Upper lobe of left lung (tissue), 6 donors: Measurements from ENCODE around the gene OGFOD3. TPM values are rescaled to one million over a fixed set of nuclear protein-coding genes. Genes with fewer than 3 reads are reported as not detected.

Source experiments
- ATAC-seq, 2 donors: fragments of 200-7000 bp; cut with Tn5 transposase; one replicate each; pipeline ENCODE4 v1.9.1; 2022; ENCODE audit warnings: mild to moderate bottlenecking in 2 of 2, moderate library complexity in 2 of 2; ENCODE audit not compliant: low FRiP score in 2 of 2
- DNase-seq, 2 donors: peaks; one replicate each; pipeline ENCODE4 v3.0.0-alpha.2; 2019 to 2020
- H3K27ac ChIP-seq, 4 donors: fragments of 200-600 bp; sonication (generic); one replicate each; pipeline ENCODE4 v1.5.1; 2016 to 2019
- H3K27me3 ChIP-seq, 4 donors: fragments of 200-600 bp; sonication (generic); one replicate each; pipeline ENCODE4 v1.5.1; 2017 to 2019
- H3K36me3 ChIP-seq, 4 donors: fragments of 200-600 bp; sonication (generic); one replicate each; pipeline ENCODE4 v1.5.1; 2016 to 2019
- H3K4me1 ChIP-seq, 4 donors: fragments of 200-600 bp; sonication (generic); one replicate each; pipeline ENCODE4 v1.5.1; 2018 to 2019
- H3K4me3 ChIP-seq, 4 donors: fragments of 200-600 bp; sonication (generic); one replicate each; pipeline ENCODE4 v1.5.1; 2017 to 2019; ENCODE audit warnings: mild to moderate bottlenecking in 2 of 4, moderate library complexity in 1 of 4
- H3K9me3 ChIP-seq, 4 donors: fragments of 200-600 bp; sonication (generic); one replicate each; pipeline ENCODE4 v1.5.1; 2018 to 2019
- EP300 ChIP-seq, 4 donors: sonication (generic); formaldehyde crosslinking; IDR thresholded peaks; one replicate each; pipeline ENCODE4 v1.5.1; 2017; ENCODE audit warnings: antibody characterized with exemption in 4 of 4, control low read depth in 2 of 4
- POLR2A ChIP-seq, 4 donors: fragments of 450-650 bp; IDR thresholded peaks; one replicate each; pipeline ENCODE4 v1.5.1; 2016 to 2017; ENCODE audit warnings: antibody characterized with exemption in 4 of 4, mild to moderate bottlenecking in 2 of 4
- POLR2AphosphoS5 ChIP-seq, 2 donors: sonication (generic); formaldehyde crosslinking; IDR thresholded peaks; one replicate each; pipeline ENCODE4 v1.5.1; 2017; ENCODE audit warnings: antibody characterized with exemption in 2 of 2
- WGBS, 2 donors: methylation state at CpG; one replicate each; pipeline ENCODE4 v1.1.5; 2017 to 2018; 5-methylcytosine and 5-hydroxymethylcytosine counted together
- total RNA-seq, 6 donors: library from RNA; depleted of rRNA in 4 of 6; stranded (reverse); fragments of >200 nt in 4 of 6; gene quantifications; one replicate each; pipeline versions ENCODE4 v1.1.0 to v1.2.1, GENCODE V29; 2016 to 2021
- TF ChIP-seq, protein P1 (sequence below), 6 experiments: fragments of 450-650 bp in 4 of 6; fragments of 200-600 bp in 2 of 6; sonication (generic) in 2 of 6; IDR thresholded peaks; one replicate each; pipeline ENCODE4 v1.5.1; 2016 to 2019; ENCODE audit warnings: antibody characterized with exemption in 6 of 6
- donor health status: DM: no; HTN: no; CAD: no; lungs with moderate emphysema.
- donor health status: DM: no; HTN: yes; CAD: no; lungs with severe emphysema.

The OGFOD3 gene
- total RNA-seq, 6 donors from 2014 or later, result 20.0 to 76.9 (median 38.2) TPM

GRCh38 chr17:82397449-82398335 is 20.7 kb downstream of the OGFOD3 start:
- peaks cover 0 to 49% (median 19%) of the 10 kb centered on the region in 4 donors for H3K36me3 ChIP-seq
- H3K4me1 ChIP-seq, result peaks cover 0 to 19% (median 4%) of the 10 kb centered on the region in 4 donors
- H3K4me3 ChIP-seq, result no peak overlapping the region
- WGBS, 2 donors, result 87 to 88% methylated on average over 31 to 36 of the region's 38 CpGs
- no peaks in the 10 kb centered on the region for H3K9me3 ChIP-seq
- peak in 1 of 2 donors; percentile 32 for ATAC-seq
- TF ChIP-seq, protein P1, sequence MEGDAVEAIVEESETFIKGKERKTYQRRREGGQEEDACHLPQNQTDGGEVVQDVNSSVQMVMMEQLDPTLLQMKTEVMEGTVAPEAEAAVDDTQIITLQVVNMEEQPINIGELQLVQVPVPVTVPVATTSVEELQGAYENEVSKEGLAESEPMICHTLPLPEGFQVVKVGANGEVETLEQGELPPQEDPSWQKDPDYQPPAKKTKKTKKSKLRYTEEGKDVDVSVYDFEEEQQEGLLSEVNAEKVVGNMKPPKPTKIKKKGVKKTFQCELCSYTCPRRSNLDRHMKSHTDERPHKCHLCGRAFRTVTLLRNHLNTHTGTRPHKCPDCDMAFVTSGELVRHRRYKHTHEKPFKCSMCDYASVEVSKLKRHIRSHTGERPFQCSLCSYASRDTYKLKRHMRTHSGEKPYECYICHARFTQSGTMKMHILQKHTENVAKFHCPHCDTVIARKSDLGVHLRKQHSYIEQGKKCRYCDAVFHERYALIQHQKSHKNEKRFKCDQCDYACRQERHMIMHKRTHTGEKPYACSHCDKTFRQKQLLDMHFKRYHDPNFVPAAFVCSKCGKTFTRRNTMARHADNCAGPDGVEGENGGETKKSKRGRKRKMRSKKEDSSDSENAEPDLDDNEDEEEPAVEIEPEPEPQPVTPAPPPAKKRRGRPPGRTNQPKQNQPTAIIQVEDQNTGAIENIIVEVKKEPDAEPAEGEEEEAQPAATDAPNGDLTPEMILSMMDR (IDR thresholded peaks at IDR 0.05), result no peak
- TF ChIP-seq POLR2AphosphoS5 (IDR thresholded peaks at IDR 0.05) (no peak), EP300 (IDR thresholded peaks at IDR 0.05) (no peak), POLR2A (IDR thresholded peaks at IDR 0.05) (no peak)
- DNase-seq, result peak in 1 of 2 donors; percentile 74
- H3K27ac ChIP-seq, result no peak overlapping the region
- H3K27me3 ChIP-seq, result no peaks in the 10 kb centered on the region

DNA sequence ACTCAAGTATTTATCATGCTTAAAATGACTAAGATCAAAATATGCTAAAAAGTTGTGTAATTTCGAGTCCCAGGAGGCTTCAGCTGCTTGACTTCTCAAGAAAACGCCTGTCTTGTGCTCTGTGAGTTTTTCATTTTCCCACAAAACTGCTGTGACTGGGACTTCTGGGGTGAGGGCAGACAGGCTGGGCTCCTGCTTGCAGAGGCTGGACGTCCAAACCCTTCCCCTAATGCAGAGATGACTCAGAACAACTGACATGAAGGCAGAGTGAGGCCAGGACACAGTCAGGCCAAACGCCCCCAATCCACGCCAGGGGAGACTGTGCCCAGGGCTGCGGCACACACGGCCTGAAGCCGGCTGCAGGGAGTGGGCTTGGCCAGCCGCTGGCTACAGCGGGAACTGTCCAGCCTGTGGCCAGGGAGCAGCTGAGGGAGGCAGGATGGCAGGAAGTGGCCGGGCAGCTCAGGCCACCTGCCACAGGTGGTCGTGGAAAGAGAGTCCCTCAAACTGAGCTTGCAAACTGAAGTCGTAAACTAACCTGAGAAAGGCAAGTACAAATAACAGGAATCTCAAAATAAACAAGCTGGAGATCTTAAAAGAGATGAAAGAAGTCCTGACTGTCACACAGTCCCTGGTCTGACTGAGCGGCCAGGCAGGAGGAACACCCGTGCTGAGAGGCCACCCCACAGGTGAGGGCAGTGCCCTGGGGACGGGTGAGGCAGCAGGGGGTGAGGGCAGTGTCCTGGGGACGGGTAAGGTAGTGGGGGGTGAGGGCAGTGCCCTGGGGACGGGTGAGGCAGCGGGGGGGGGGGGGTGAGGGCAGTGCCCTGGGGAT is 21.6 kb downstream of the OGFOD3 start:
- DNase-seq, result no peak
- no peaks in the 10 kb centered on the region for H3K9me3 ChIP-seq
- TF ChIP-seq POLR2AphosphoS5 (IDR thresholded peaks at IDR 0.05) (no peak), POLR2A (IDR thresholded peaks at IDR 0.05) (no peak), EP300 (IDR thresholded peaks at IDR 0.05) (no peak)
- TF ChIP-seq, protein P1 (IDR thresholded peaks at IDR 0.05), result no peak
- no peaks in the 10 kb centered on the region for H3K27me3 ChIP-seq
- H3K4me1 ChIP-seq, result peaks cover 0 to 19% (median 4%) of the 10 kb centered on the region in 4 donors
- H3K27ac ChIP-seq, result no peak overlapping the region
- H3K36me3 ChIP-seq, result peaks cover 2 to 49% (median 18%) of the 10 kb centered on the region in 4 donors
- ATAC-seq, result peak in 1 of 2 donors; percentile 81
- H3K4me3 ChIP-seq, result no peak overlapping the region
- 76 to 84% methylated on average over 10 to 19 of the region's 19 CpGs for WGBS, 2 donors

DNA sequence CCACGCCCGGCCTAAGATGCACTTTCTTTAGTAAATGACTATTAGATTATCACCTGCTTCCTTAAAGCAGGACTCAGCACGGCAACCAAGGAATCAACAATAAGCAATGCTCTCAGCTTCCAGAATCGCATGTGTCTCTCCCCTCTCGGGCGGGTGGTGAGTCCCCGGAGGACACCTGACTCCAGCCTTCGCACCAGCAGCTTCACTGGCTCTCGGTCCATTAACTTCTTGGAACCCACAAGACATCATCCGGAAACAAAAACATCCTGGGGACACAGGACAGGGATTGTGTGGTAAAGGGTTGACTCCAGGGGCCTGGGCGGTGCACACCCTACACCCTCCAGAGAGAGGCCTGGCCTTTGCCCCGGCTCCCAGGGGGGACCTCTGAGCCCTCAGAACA is 24.1 kb downstream of the OGFOD3 start:
- TF ChIP-seq, protein P1 (IDR thresholded peaks at IDR 0.05), result no peak
- TF ChIP-seq EP300 (IDR thresholded peaks at IDR 0.05), result no peak
- no peak for TF ChIP-seq POLR2A (IDR thresholded peaks at IDR 0.05)
- TF ChIP-seq POLR2AphosphoS5 (IDR thresholded peaks at IDR 0.05), result no peak
- Histone ChIP-seq H3K36me3 (peaks cover 2 to 44% (median 19%) of the 10 kb centered on the region in 4 donors), H3K9me3 (no peaks in the 10 kb centered on the region), H3K27me3 (no peaks in the 10 kb centered on the region), H3K27ac (no peak overlapping the region), H3K4me3 (no peak overlapping the region), H3K4me1 (peaks cover 0 to 5% (median 0%) of the 10 kb centered on the region in 4 donors)
- DNase-seq, result no peak
- WGBS, 2 donors, result 96 to 98% methylated on average over 11 to 12 of the region's 12 CpGs
- ATAC-seq, result no peak

GRCh38 chr17:82392941-82393340 is 25.4 kb downstream of the OGFOD3 start:
- DNase-seq (no peak), ATAC-seq (no peak)
- Histone ChIP-seq H3K9me3 (no peaks in the 10 kb centered on the region), H3K27ac (no peak overlapping the region), H3K4me1 (no peaks in the 10 kb centered on the region), H3K36me3 (peaks cover 2 to 40% (median 19%) of the 10 kb centered on the region in 4 donors), H3K4me3 (no peak overlapping the region), H3K27me3 (no peaks in the 10 kb centered on the region)
- TF ChIP-seq POLR2AphosphoS5 (IDR thresholded peaks at IDR 0.05) (no peak), EP300 (IDR thresholded peaks at IDR 0.05) (no peak), POLR2A (IDR thresholded peaks at IDR 0.05) (no peak)
- TF ChIP-seq, protein P1 (IDR thresholded peaks at IDR 0.05), result no peak
- 87 to 89% methylated on average over 15 of the region's 15 CpGs for WGBS, 2 donors
